Tibial artery (tissue), 4 donors: ENCODE data around the gene SDF4.

Source experiments
- DNase-seq, 2 donors: peaks; one replicate each; pipeline ENCODE4 v3.0.0-alpha.2; 2019
- H3K27ac ChIP-seq, 2 donors: fragments of 200-600 bp; sonication (generic) in 1 of 2; 1 replicate in 1 of 2; 2 replicates in 1 of 2; pipeline ENCODE4 v1.5.1; 2018 to 2019; ENCODE audit warnings: mild to moderate bottlenecking in 1 of 2
- H3K27me3 ChIP-seq, 2 donors: fragments of 200-600 bp; sonication (generic) in 1 of 2; one replicate each; pipeline versions ENCODE4 v1.5.1 to v1.6.0; 2016 to 2019
- H3K36me3 ChIP-seq, 3 donors: fragments of 200-600 bp; sonication (generic) in 2 of 3; one replicate each; pipeline ENCODE4 v1.5.1; 2016 to 2019; ENCODE audit warnings: mild to moderate bottlenecking in 2 of 3
- H3K4me1 ChIP-seq, 4 donors: fragments of 200-600 bp; sonication (generic) in 2 of 4; 1 replicate in 3 of 4; 2 replicates in 1 of 4; pipeline ENCODE4 v1.5.1; 2016 to 2019
- H3K4me3 ChIP-seq, 2 donors: fragments of 200-600 bp; sonication (generic) in 1 of 2; 1 replicate in 1 of 2; 2 replicates in 1 of 2; pipeline ENCODE4 v1.5.1; 2018 to 2019; ENCODE audit warnings: mild to moderate bottlenecking in 2 of 2
- H3K9me3 ChIP-seq, 3 donors: fragments of 200-600 bp; sonication (generic) in 1 of 3; one replicate each; pipeline ENCODE4 v1.5.1; 2016 to 2019
- intact Hi-C: fragments of 100-400 bp; cut with DNase I; formaldehyde crosslinking; loops from one replicate; pipeline ENCODE4 v1.15.0; 2023; ENCODE audit warnings: low total_unique reads
- TF ChIP-seq, protein P1 (sequence below), 2 experiments: fragments of 200-600 bp in 1 of 2; fragments of 450-650 bp in 1 of 2; IDR thresholded peaks; one replicate each; pipeline ENCODE4 v1.5.1; 2017 to 2019; ENCODE audit warnings: antibody characterized with exemption in 2 of 2, mild to moderate bottlenecking in 1 of 2, moderate library complexity in 1 of 2

The SDF4 gene

GRCh38 chr1:1200876-1201810 is 30.7 kb downstream of the SDF4 start:
- Histone ChIP-seq H3K27me3 (peaks cover 0 to 78% of the 10 kb centered on the region in 2 donors), H3K9me3 (no peaks in the 10 kb centered on the region), H3K4me1 (peaks cover 0 to 15% (median 12%) of the 10 kb centered on the region in 4 donors), H3K4me3 (peak overlapping the region; percentile 36 to 50), H3K36me3 (no peaks in the 10 kb centered on the region), H3K27ac (no peak overlapping the region)
- intact Hi-C loops = no loop called here
- no peak for DNase-seq
- TF ChIP-seq, protein P1, sequence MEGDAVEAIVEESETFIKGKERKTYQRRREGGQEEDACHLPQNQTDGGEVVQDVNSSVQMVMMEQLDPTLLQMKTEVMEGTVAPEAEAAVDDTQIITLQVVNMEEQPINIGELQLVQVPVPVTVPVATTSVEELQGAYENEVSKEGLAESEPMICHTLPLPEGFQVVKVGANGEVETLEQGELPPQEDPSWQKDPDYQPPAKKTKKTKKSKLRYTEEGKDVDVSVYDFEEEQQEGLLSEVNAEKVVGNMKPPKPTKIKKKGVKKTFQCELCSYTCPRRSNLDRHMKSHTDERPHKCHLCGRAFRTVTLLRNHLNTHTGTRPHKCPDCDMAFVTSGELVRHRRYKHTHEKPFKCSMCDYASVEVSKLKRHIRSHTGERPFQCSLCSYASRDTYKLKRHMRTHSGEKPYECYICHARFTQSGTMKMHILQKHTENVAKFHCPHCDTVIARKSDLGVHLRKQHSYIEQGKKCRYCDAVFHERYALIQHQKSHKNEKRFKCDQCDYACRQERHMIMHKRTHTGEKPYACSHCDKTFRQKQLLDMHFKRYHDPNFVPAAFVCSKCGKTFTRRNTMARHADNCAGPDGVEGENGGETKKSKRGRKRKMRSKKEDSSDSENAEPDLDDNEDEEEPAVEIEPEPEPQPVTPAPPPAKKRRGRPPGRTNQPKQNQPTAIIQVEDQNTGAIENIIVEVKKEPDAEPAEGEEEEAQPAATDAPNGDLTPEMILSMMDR (IDR thresholded peaks at IDR 0.05) = no peak

- H3K36me3 ChIP-seq = no peaks in the 10 kb centered on the region
- intact Hi-C loops = no loop called here
- peaks cover 0 to 69% of the 10 kb centered on the region in 2 donors for H3K27me3 ChIP-seq
- DNase-seq = no peak
- H3K27ac ChIP-seq = no peak overlapping the region
- TF ChIP-seq, protein P1 (IDR thresholded peaks at IDR 0.05) = no peak
- H3K4me1 ChIP-seq = peaks cover 0 to 10% (median 9%) of the 10 kb centered on the region in 4 donors
- peaks cover 0 to 3% (median 0%) of the 10 kb centered on the region in 3 donors for H3K9me3 ChIP-seq
- no peak overlapping the region for H3K4me3 ChIP-seq
Measured at GRCh38 chr1:1199961-1200875, 31.6 kb downstream of the SDF4 start.

DNA sequence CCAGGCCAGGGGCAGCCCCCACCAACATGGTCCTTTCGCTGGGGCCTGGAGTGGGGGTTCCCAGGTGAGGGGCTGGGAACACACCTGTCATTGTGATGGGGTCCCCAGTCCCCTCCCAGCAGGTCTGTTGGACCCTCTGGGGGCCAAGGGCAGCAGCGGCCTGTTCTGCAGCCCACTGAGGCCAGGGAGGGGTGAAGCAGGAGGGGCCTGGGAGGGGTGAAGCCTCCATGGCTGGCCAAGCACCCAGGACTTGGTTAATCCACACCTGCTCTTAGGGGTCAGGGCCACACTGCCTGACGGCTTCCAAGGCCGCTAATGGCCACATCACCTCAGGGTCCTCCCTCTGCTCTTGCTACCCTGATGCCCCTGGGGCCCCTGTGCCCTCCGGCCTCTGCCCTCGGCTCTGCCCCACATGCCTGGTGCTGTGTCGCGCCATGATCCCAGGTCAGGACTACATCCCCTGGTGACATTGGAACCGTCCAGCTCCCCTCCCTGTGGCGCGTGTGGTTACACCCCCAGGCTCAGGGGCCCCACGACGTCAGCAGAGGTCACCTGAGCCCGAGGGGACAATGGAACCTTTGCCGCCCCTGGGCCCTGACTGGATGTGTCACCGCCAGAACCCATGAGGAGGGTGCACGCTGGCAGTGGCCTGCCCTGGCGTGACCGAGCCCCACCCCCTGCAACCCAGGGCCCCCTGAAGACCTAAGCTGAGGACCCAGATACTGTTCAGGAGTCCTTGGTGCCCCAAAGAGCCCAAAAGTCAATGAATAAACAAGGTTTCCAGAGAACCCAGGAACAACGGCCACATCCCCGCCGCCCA is 32.5 kb downstream of the SDF4 start:
- Histone ChIP-seq H3K27me3 (peaks cover 0 to 60% of the 10 kb centered on the region in 2 donors), H3K4me1 (peaks cover 0 to 10% (median 9%) of the 10 kb centered on the region in 4 donors), H3K4me3 (no peak overlapping the region), H3K27ac (no peak overlapping the region), H3K36me3 (no peaks in the 10 kb centered on the region), H3K9me3 (peaks cover 0 to 9% (median 0%) of the 10 kb centered on the region in 3 donors)
- intact Hi-C loops = no loop called here
- DNase-seq = no peak
- TF ChIP-seq, protein P1 (IDR thresholded peaks at IDR 0.05) = no peak

DNA sequence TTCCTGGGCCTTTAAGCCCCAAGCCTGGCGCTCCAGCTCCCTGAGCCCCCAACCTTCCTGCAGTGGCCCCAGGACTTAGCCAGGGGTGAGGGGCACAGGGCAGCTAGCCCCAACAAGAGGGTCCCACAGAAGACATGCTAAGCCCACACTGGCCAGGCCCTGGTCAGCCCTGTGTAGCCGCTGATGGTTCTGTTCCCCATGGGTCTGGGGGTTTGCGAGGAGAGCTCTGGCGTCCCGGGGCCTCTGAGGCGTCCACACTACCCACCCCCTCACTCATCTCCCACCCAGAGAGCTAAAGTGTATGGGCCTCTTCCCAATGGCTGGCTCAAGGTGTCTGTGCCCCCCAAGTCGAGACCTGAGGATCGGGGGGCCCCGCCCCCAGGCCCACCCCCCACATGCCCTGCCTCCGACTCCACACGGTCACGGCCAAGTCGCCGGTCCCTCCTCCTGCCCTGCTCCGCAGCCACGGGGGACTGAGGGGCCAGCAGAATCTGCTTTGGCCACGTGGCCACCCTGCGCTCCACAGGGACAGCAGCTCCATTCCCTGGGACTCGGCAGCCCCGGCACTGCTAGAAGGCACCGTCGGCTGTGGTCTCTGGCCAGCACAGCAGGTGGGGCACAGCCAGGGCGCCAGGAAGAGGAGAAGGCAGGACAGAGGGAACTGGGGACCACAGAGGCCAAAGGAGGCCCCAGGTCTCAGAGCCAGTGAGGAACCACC is 33.2 kb downstream of the SDF4 start:
- Histone ChIP-seq H3K9me3 (peaks cover 0 to 9% (median 0%) of the 10 kb centered on the region in 3 donors), H3K36me3 (no peaks in the 10 kb centered on the region), H3K4me1 (peaks cover 0 to 10% (median 9%) of the 10 kb centered on the region in 4 donors), H3K4me3 (no peak overlapping the region), H3K27ac (no peak overlapping the region), H3K27me3 (peaks cover 0 to 52% of the 10 kb centered on the region in 2 donors)
- TF ChIP-seq, protein P1 (IDR thresholded peaks at IDR 0.05) = no peak
- DNase-seq = no peak
- intact Hi-C loops = no loop called here
